Activated CD4-positive, alpha-beta T cell treated with anti-CD3 and anti-CD28 coated beads, Interleukin-2, amount 50 U/mL, for 48 hours (primary cell): ENCODE data around the gene SGIP1.
"Not testable (repeated sequence)": the region's sequence is repeated elsewhere in the genome, so short reads cannot be mapped to it uniquely, and the experiment has no call there.

Experiments used
- DNase-seq, 2 experiments: peaks; one replicate each; pipeline ENCODE4 v3.0.0-alpha.2; 2020

The SGIP1 gene

GRCh38 chr1:66733348-66734017, 199.5 kb downstream of the SGIP1 start:
- DNase-seq, result no peak

GRCh38 chr1:66734531-66734930, 200.6 kb downstream of the SGIP1 start:
- DNase-seq, result not testable (repeated sequence)

- no peak for DNase-seq
Observed at GRCh38 chr1:66737836-66738235, 203.9 kb downstream of the SGIP1 start.

- no peak for DNase-seq
Observed at GRCh38 chr1:66739401-66740157, 205.6 kb downstream of the SGIP1 start.

- no peak for DNase-seq
Observed at GRCh38 chr1:66745451-66745850, 211.5 kb downstream of the SGIP1 start.

GRCh38 chr1:66747501-66747900, 213.5 kb downstream of the SGIP1 start:
- DNase-seq, result no peak

GRCh38 chr1:66750577-66750976, 216.6 kb downstream of the SGIP1 start:
- no peak for DNase-seq

- no peak for DNase-seq
Observed at GRCh38 chr1:66751160-66751559, 217.2 kb downstream of the SGIP1 start.

GRCh38 chr1:66752000-66752592, 218.1 kb downstream of the SGIP1 start, which contains the start of gene DYNLT5:
Gene DYNLT5 (plus strand): TSS chr1:66752459. CDS start chr1:66754659, 2,200 bp downstream.
- peak in 1 of 2 experiments; percentile 9 for DNase-seq

GRCh38 chr1:66752671-66753371, 218.9 kb downstream of the SGIP1 start:
- no peak for DNase-seq

- DNase-seq, result no peak
Observed at GRCh38 chr1:66757722-66758240, 223.8 kb downstream of the SGIP1 start.

- DNase-seq, result no peak
Observed at GRCh38 chr1:66758241-66758755, 224.3 kb downstream of the SGIP1 start.

- no peak for DNase-seq
Observed at GRCh38 chr1:66760506-66760905, 226.6 kb downstream of the SGIP1 start.

GRCh38 chr1:66761221-66761620, 227.3 kb downstream of the SGIP1 start:
- no peak for DNase-seq

GRCh38 chr1:66764994-66765578, 231.1 kb downstream of the SGIP1 start:
- DNase-seq, result peak; percentile 45 to 63

- DNase-seq, result no peak
Observed at GRCh38 chr1:66767626-66768025, 233.7 kb downstream of the SGIP1 start.

GRCh38 chr1:66768965-66769364, 235.0 kb downstream of the SGIP1 start:
- DNase-seq, result no peak

GRCh38 chr1:66769512-66770229, 235.7 kb downstream of the SGIP1 start:
- DNase-seq, result no peak

- no peak for DNase-seq
Observed at GRCh38 chr1:66770240-66770639, 236.3 kb downstream of the SGIP1 start.

GRCh38 chr1:66770694-66771093, 236.7 kb downstream of the SGIP1 start:
- no peak for DNase-seq

- DNase-seq, result no peak
Observed at GRCh38 chr1:66773227-66773626, 239.3 kb downstream of the SGIP1 start.

GRCh38 chr1:66774438-66774837, 240.5 kb downstream of the SGIP1 start:
- no peak for DNase-seq
